ENCODE measurements around the gene MSTO1.
A peak's percentile ranks its signal among the peaks of the same experiment; 100 is the strongest.
"Not testable (repeated sequence)": the region's sequence is repeated elsewhere in the genome, so short reads cannot be mapped to it uniquely, and the experiment has no call there.

Gene MSTO1

GRCh38 chr1:155609515-155610256 lies at the start of gene MSTO1:
Gene MSTO1, plus strand, starts transcription at chr1:155610218. Its CDS starts 31 bp downstream, at chr1:155610249.
- DNase-seq = peak; percentile 97

DNA sequence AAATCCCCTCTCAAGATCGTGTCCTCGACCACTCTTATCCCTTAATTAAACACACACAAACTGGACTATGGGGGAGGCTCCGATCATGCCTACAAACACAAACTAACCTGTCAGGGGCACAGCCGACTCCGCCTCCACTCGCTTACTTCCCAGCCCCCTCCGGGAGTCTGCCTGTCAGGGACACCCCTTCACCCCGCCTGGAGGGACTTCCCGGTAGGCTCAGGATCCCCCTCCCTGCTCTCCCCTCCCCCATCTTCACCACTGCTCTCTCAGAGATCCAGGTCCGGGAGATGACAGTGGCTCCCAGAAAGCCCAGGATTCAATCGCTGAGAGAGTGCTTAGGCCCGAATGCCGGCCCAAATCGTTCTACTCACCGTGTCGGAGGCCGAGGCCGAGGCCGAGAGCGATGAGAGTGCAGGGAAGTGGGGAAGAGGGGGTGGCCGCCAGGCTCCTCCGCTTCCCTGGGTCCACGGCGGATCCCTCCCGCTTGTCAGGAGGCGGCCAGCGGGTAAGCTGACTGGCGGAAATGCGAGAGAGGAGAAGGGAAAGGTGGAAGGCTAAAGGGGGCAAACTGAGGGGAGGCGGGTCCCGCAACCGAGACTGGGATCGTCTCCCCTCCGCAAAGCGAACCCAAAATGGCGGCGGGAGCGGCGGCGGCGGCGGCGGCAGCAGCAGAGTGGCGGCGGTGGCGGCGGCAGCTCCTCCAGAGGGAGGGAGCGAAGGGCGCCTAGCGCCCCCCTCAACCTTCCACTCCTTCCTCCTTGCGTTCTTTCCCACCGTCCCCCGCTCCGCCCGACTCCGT lies 48.0 kb upstream of the MSTO1 start:
- not testable (repeated sequence) for DNase-seq

DNA sequence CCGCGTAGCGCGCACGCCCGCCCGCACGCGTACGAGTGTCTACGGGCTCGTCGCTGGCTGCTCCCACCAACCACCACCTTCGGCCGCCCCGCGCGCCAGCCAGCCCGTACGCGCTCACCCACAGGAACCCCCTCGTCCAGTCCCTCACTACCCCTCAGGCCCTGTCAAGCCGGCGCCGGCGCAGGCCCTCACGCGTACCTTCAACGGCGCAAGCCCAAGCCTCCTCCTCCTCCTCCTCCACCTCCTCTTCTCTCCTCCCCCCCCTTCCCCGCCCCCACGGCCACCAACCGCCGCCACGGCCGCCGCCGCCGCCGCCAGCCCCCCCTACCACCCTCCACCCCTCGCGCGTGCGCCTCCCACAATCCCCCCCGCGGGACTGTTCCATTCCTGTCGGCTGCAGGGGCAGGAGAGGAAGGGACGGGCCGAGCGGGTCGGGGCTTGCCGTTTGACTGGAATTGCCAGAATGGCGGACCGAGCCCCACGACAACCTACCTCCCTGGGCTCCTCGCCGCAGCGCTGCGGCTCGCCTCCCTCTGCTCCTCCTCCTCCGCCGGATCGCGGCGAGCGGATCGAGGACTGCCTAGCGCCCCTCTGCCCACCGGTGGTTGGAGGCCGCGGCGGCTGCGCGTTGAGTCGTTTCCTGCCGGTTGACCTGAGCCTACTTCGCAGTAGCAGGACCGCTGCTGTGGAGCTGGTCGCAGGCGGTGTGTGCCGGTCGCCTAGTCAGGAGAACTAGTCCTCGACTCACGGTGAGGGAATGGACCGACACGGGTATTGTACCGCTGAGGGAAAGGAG lies 47.2 kb upstream of the MSTO1 start, which contains the start of gene ASH1L:
ASH1L (minus strand) TSS at position 223 of the 796 bp plus-strand sequence. CDS start 41,284 bp downstream, outside the sequence.
- DNase-seq = peak; percentile 88

- DNase-seq = peak; percentile 73
Measured at GRCh38 chr1:155563377-155564022, 46.5 kb upstream of the MSTO1 start.

GRCh38 chr1:155569988-155570592 lies 39.9 kb upstream of the MSTO1 start:
- DNase-seq = no peak

GRCh38 chr1:155570593-155570990 lies 39.4 kb upstream of the MSTO1 start:
- no peak for DNase-seq

GRCh38 chr1:155574077-155574476 lies 35.9 kb upstream of the MSTO1 start:
- DNase-seq = no peak

DNA sequence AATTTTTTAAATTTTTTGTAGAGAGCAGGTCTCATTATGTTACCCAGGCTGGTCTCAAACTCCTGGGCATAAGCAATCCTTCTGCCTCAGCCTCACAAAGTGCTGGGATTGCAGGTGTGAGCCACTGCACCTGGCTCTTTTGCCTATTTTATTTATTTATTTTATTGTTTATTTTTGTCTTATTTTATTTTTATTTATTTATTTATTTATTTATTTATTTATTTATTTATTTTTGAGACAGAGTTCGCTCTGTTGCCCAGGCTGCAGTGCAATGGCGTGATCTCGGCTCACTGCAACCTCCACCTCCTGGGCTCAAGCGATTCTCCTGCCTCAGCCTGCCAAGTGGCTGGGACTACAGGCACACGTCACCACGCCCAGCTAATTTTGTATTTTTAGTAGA lies 34.4 kb upstream of the MSTO1 start:
- not testable (repeated sequence) for DNase-seq

GRCh38 chr1:155583846-155584245 lies 26.2 kb upstream of the MSTO1 start:
- DNase-seq = not testable (repeated sequence)

- not testable (repeated sequence) for DNase-seq
Measured at GRCh38 chr1:155589282-155589681, 20.7 kb upstream of the MSTO1 start.

GRCh38 chr1:155590516-155591247 lies 19.3 kb upstream of the MSTO1 start:
- DNase-seq = not testable (repeated sequence)

- peak; percentile 47 for DNase-seq
Measured at GRCh38 chr1:155591770-155592169, 18.2 kb upstream of the MSTO1 start.

GRCh38 chr1:155595877-155596474 lies 14.0 kb upstream of the MSTO1 start:
- DNase-seq = not testable (repeated sequence)

GRCh38 chr1:155596864-155597263 lies 13.2 kb upstream of the MSTO1 start:
- no peak for DNase-seq

DNA sequence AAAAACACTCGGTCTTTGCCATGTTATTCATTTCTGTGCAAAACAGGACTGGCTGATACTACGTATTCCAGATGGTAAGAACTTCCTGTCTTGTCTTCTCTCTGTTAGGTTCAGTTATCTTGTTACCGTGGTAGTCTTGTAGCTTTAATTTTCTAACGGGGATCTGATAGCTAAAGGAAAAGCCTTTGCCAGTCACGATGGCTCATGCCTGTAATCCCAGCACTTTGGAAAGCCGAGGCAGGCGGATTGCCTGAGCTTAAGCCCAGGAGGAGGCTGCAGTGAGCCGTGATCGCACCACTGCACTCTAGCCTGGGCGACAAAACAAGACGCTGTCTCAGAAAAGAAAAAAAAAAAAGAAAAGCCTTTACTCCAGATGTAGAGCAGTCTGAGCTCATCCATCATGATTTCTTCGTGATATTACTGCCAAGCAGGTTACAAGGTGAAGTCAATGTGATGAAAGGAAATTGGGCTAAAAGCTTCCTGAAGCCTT lies 11.1 kb upstream of the MSTO1 start:
- no peak for DNase-seq

- DNase-seq = not testable (repeated sequence)
Measured at GRCh38 chr1:155599828-155600572, 10.0 kb upstream of the MSTO1 start.

- no peak for DNase-seq
Measured at GRCh38 chr1:155607708-155608107, 2.3 kb upstream of the MSTO1 start.

DNA sequence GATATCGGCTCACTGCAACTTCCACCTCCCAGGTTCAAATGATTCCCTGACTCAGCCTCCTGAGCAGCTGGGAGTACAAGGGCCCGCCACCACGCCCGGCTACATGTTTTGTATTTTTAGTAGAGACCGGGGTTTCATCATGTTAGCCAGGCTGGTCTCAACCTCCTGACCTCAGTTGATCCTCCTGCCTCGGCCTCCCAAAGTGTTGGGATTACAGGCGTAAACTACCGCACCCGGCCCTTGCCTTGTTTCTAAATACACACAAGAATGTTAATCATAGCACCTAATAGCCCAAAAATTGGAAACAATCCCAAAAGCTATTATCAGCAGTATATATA lies 1.2 kb upstream of the MSTO1 start:
- no peak for DNase-seq

GRCh38 chr1:155610257-155610647 lies 234 bp downstream of the MSTO1 start:
- DNase-seq = not testable (repeated sequence)

DNA sequence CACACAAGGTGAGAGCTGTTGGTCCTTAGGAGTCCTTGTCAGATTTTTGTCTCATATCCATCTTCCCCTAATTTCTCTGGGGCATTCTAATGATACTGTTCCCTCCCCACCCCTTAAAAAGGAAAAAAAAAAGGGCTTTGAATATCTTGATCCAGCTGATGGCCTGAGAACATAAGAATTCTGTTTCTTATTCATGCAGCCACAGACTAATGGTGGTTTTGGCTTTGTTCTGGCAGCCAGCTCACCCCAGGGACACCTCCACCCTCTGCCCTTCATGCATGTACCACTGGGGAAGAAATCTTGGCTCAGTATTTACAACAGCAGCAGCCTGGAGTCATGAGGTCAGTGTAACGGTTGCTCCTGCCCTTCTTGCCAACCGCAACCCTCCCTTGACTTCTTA lies 3.2 kb downstream of the MSTO1 start:
- not testable (repeated sequence) for DNase-seq
